ENCODE measurements around the gene KLC3. TPM values are rescaled to one million over a fixed set of nuclear protein-coding genes. Genes with fewer than 3 reads are reported as not detected.

Gene KLC3
- total and polyA plus RNA-seq, 2 of the 8 experiments (the other 6 are each of a cell fraction or from before 2014, with no cell fraction given), result 1.3 to 2.8 TPM

GRCh38 chr19:45299719-45300118 is 40.8 kb upstream of the KLC3 start:
- WGBS, 2 experiments (ENCODE audit: extremely low coverage in 1 of 2, insufficient coverage in 1 of 2, insufficient read length in 1 of 2, insufficient replicate concordance in 2 of 2, low coverage in 1 of 2, low lambda C conversion rate in 2 of 2, missing lambda C conversion rate in 1 of 2), result 100% methylated on average over 6 of the region's 6 CpGs; no CpG with 5 or more reads in 1 of the 2 experiments
- POLR2A ChIA-PET (ENCODE audit: partially characterized antibody), result no interaction called here
- no peaks in the 10 kb centered on the region for H3K79me2 ChIP-seq (ENCODE audit: control insufficient read depth in 1 of 2, insufficient read depth in 2 of 2, low read length in 2 of 2)
- no peaks in the 10 kb centered on the region for H3K79me1 ChIP-seq (ENCODE audit: low read depth, low read length)
- no peak overlapping the region for H2BK20ac ChIP-seq (ENCODE audit: low read length)
- H2BK5ac ChIP-seq (ENCODE audit: low read depth, low read length), result no peak overlapping the region
- no peak for DNase-seq (ENCODE audit: low read depth in 1 of 2, low spot score in 2 of 2)
- FAIRE-seq, result no peak
- no peak overlapping the region for H2BK120ac ChIP-seq (replicated peaks; ENCODE audit: low read depth, low read length)
- CTCF ChIA-PET (ENCODE audit: partially characterized antibody), result interaction anchor here (1.2 to 1.5 kb wide), 2 partner anchors 8 to 99 kb away, joined by 3 to 7 read pairs; no protein-coding TSS in a partner anchor
- no peak overlapping the region for H3K4me3 ChIP-seq (ENCODE audit: extremely low read depth in 1 of 4, insufficient read depth in 2 of 4, low read depth in 3 of 4, low read length in 4 of 4)
- no peak overlapping the region for H3K27ac ChIP-seq (ENCODE audit: low read depth, low read length)
- H4K91ac ChIP-seq (replicated peaks; ENCODE audit: insufficient read length, low read length), result no peak overlapping the region
- H2AK5ac ChIP-seq (ENCODE audit: low read depth, low read length), result no peak overlapping the region
- no peak overlapping the region for H2BK15ac ChIP-seq (ENCODE audit: low read length)
- no peak overlapping the region for H2BK12ac ChIP-seq (ENCODE audit: low read depth, low read length)
- H4K20me1 ChIP-seq (replicated peaks in 1 of 2; ENCODE audit: control insufficient read depth in 1 of 2, insufficient read depth in 2 of 2, low read length in 2 of 2), result peaks cover 0 to 2% of the 10 kb centered on the region in 2 experiments
- H4K5ac ChIP-seq (ENCODE audit: insufficient read length, low read depth, low read length), result no peak overlapping the region
- peaks cover 0 to 9% (median 4%) of the 10 kb centered on the region in 4 experiments; a peak in 1 of 7 replicates for H3K27me3 ChIP-seq (replicated peaks in 1 of 4; ENCODE audit: control insufficient read depth in 3 of 4, extremely low read depth in 1 of 4, insufficient read depth in 3 of 4, low read length in 3 of 4)
- no peaks in the 10 kb centered on the region for H3K9me3 ChIP-seq (ENCODE audit: insufficient read depth in 2 of 2, low read depth in 1 of 2, low read length in 1 of 2)
- no peak overlapping the region for H3K4me2 ChIP-seq (ENCODE audit: insufficient read depth in 1 of 2, low read depth in 2 of 2, low read length in 2 of 2)
- no peak overlapping the region for H2AFZ ChIP-seq (ENCODE audit: low read length)
- no peak overlapping the region for H3K18ac ChIP-seq (ENCODE audit: extremely low read depth, low read length)
- no peak overlapping the region for H3K9ac ChIP-seq (replicated peaks in 1 of 4; ENCODE audit: extremely low read depth in 1 of 4, low read depth in 3 of 4, low read length in 3 of 4)
- H3K36me3 ChIP-seq (ENCODE audit: control insufficient read depth in 2 of 4, insufficient read depth in 4 of 4, low read length in 3 of 4), result peaks cover 0 to 4% (median 0%) of the 10 kb centered on the region in 4 experiments; a peak in 4 of 8 replicates
- H3K23me2 ChIP-seq (ENCODE audit: low read depth, low read length), result no peaks in the 10 kb centered on the region; the same call in 1 of the 2 replicates
- H3K4ac ChIP-seq (replicated peaks; ENCODE audit: insufficient read length, low read depth, low read length), result no peak overlapping the region
- no peak overlapping the region for H3K14ac ChIP-seq (ENCODE audit: insufficient read length)
- no peak overlapping the region for H4K8ac ChIP-seq (ENCODE audit: extremely low read depth, insufficient read depth, low read length)
- no peak overlapping the region for H3K56ac ChIP-seq (replicated peaks; ENCODE audit: insufficient read length, low read depth, low read length)
- no peak overlapping the region for H3K23ac ChIP-seq (ENCODE audit: insufficient read length)
- H3K4me1 ChIP-seq (replicated peaks in 1 of 4; ENCODE audit: control insufficient read depth in 3 of 4, insufficient read depth in 4 of 4, low read length in 3 of 4), result no peaks in the 10 kb centered on the region
- TF ChIP-seq NANOG (IDR thresholded peaks at IDR 0.05; ENCODE audit: insufficient read depth, low read depth, low read length, poor library complexity, severe bottlenecking), result no peak
- TF ChIP-seq SIRT6 (IDR thresholded peaks at IDR 0.05; ENCODE audit: low read length), result no peak
- TF ChIP-seq EP300 (IDR thresholded peaks at IDR 0.05; ENCODE audit: borderline replicate concordance in 1 of 2, low read depth in 2 of 2, low read length in 2 of 2), result no peak
- TF ChIP-seq BACH1 (IDR thresholded peaks at IDR 0.05; ENCODE audit: low read length), result no peak
- TF ChIP-seq RAD21 (IDR thresholded peaks at IDR 0.05 in 1 of 2, conservative IDR thresholded peaks at IDR 0.05 in 1 of 2; ENCODE audit: low read depth in 2 of 2, low read length in 2 of 2), result no peak
- no peak for TF ChIP-seq CBX5 (IDR thresholded peaks at IDR 0.05; ENCODE audit: low read depth, low read length)
- no peak for TF ChIP-seq KDM4A (IDR thresholded peaks at IDR 0.05; ENCODE audit: low read depth, low read length, severe bottlenecking)
- TF ChIP-seq ATF2 (IDR thresholded peaks at IDR 0.05; ENCODE audit: low read length), result no peak
- TF ChIP-seq E2F6 (IDR thresholded peaks at IDR 0.05), result no peak
- no peak for TF ChIP-seq TAF7 (optimal IDR thresholded peaks at IDR 0.05; ENCODE audit: borderline replicate concordance, low read depth, low read length)
- TF ChIP-seq CBX8 (IDR thresholded peaks at IDR 0.05; ENCODE audit: borderline replicate concordance, low read depth, low read length), result no peak

Measured in H1 (cell line).